Cardiac muscle cell (in vitro differentiated cells and primary cell): Measurements from ENCODE around the gene FADS6. TPM values are rescaled to one million over a fixed set of nuclear protein-coding genes. Genes with fewer than 3 reads are reported as not detected.
"Not testable (repeated sequence)": the region's sequence is repeated elsewhere in the genome, so short reads cannot be mapped to it uniquely, and the experiment has no call there.

Experiments
- DNase-seq, 2 donors: peaks; one replicate each; pipeline versions ENCODE4 v3.0.0 to v3.0.0-alpha.2; 2010 to 2017; ENCODE audit warnings: low read depth in 1 of 2, low spot score in 1 of 2
- H3K27ac ChIP-seq: fragments of 200-600 bp; sonication (generic); 2 replicates; pipeline ENCODE4 v1.5.1; 2016
- H3K27me3 ChIP-seq: fragments of 200-600 bp; sonication (generic); 2 replicates; pipeline ENCODE4 v1.6.0; 2016; ENCODE audit warnings: control low read depth
- H3K36me3 ChIP-seq: fragments of 200-600 bp; sonication (generic); 2 replicates; pipeline ENCODE4 v1.5.1; 2016; ENCODE audit warnings: control low read depth
- H3K4me1 ChIP-seq: fragments of 200-600 bp; sonication (generic); 2 replicates; pipeline ENCODE4 v1.8.1; 2017; ENCODE audit warnings: low read depth, mild to moderate bottlenecking, mixed run types
- H3K4me3 ChIP-seq: fragments of 200-600 bp; sonication (generic); 2 replicates; pipeline ENCODE4 v1.5.1; 2016; ENCODE audit warnings: mild to moderate bottlenecking
- H3K9me3 ChIP-seq: fragments of 200-600 bp; sonication (generic); 2 replicates; pipeline ENCODE4 v1.5.1; 2017; ENCODE audit warnings: low read depth, mild to moderate bottlenecking, control low read depth
- CTCF ChIP-seq: IDR thresholded peaks from 2 replicates; pipeline ENCODE4 v1.5.1; 2012; ENCODE audit warnings: low read depth, mild to moderate bottlenecking, low read length
- polyA plus RNA-seq: library from polyadenylated mRNA; unstranded; fragments of >200 nt; fragmentation: Nextera tagmentation; extraction: Ambion mirVana; gene quantifications from 2 replicates; pipeline ENCODE4 v1.2.1, GENCODE V29; 2016
- total RNA-seq: library from RNA; depleted of rRNA; stranded (reverse); fragments of >200 nt; gene quantifications from 2 replicates; pipeline ENCODE4 v1.2.3, GENCODE V29; 2016

The FADS6 gene
- total and polyA plus RNA-seq, 2 experiments from 2014 or later: 0.83 to 1.3 TPM

- peak overlapping the region; percentile 61 for H3K27ac ChIP-seq
- DNase-seq: peak; percentile 100
- H3K4me1 ChIP-seq: peaks cover 46% of the 10 kb centered on the region
- H3K9me3 ChIP-seq: no peaks in the 10 kb centered on the region
- no peaks in the 10 kb centered on the region for H3K27me3 ChIP-seq
- H3K4me3 ChIP-seq: peak overlapping the region; percentile 65
- no peak for TF ChIP-seq CTCF
- H3K36me3 ChIP-seq: no peaks in the 10 kb centered on the region
Measured at GRCh38 chr17:74873037-74873873, 20.2 kb downstream of the FADS6 start.

- DNase-seq: no peak
- Histone ChIP-seq H3K4me1 (peaks cover 46% of the 10 kb centered on the region), H3K9me3 (no peaks in the 10 kb centered on the region), H3K36me3 (no peaks in the 10 kb centered on the region), H3K27me3 (no peaks in the 10 kb centered on the region), H3K27ac (peak within 1 kb of the TSS; percentile 80), H3K4me3 (peak within 1 kb of the TSS; percentile 65)
- no peak for TF ChIP-seq CTCF
Measured at GRCh38 chr17:74872313-74873036, 21.0 kb downstream of the FADS6 start, which contains the start of gene FDXR. FDXR (minus strand) TSS chr17:74872994; CDS start chr17:74872944, 50 bp downstream.

GRCh38 chr17:74871356-74872076 lies 21.9 kb downstream of the FADS6 start:
- Histone ChIP-seq H3K27me3 (no peaks in the 10 kb centered on the region), H3K27ac (no peak overlapping the region), H3K4me3 (peak overlapping the region; percentile 59), H3K36me3 (no peaks in the 10 kb centered on the region), H3K9me3 (no peaks in the 10 kb centered on the region), H3K4me1 (peaks cover 40% of the 10 kb centered on the region)
- DNase-seq: no peak
- TF ChIP-seq CTCF: no peak

GRCh38 chr17:74870512-74870911 lies 22.9 kb downstream of the FADS6 start:
- peak in 1 of 2 donors; percentile 86 for DNase-seq
- H3K4me1 ChIP-seq: peaks cover 31% of the 10 kb centered on the region
- no peaks in the 10 kb centered on the region for H3K9me3 ChIP-seq
- no peaks in the 10 kb centered on the region for H3K27me3 ChIP-seq
- H3K36me3 ChIP-seq: no peaks in the 10 kb centered on the region
- no peak overlapping the region for H3K27ac ChIP-seq
- no peak overlapping the region for H3K4me3 ChIP-seq
- TF ChIP-seq CTCF: no peak

- not testable (repeated sequence) for H3K27ac ChIP-seq, H3K9me3 ChIP-seq, DNase-seq, H3K4me3 ChIP-seq, H3K27me3 ChIP-seq, H3K36me3 ChIP-seq
- H3K4me1 ChIP-seq: peaks cover 31% of the 10 kb centered on the region
Measured at GRCh38 chr17:74870028-74870427, 23.4 kb downstream of the FADS6 start.
